Liver (tissue), 9 donors: ENCODE measurements around the gene FMO4. TPM values are rescaled to one million over a fixed set of nuclear protein-coding genes. Genes with fewer than 3 reads are reported as not detected.
A peak's percentile ranks its signal among the peaks of the same experiment; 100 is the strongest.
"Not testable (repeated sequence)": the region's sequence is repeated elsewhere in the genome, so short reads cannot be mapped to it uniquely, and the experiment has no call there.

Experiments used
- DNase-seq: peaks from one replicate; pipeline ENCODE4 v3.0.0-alpha.2; 2017; ENCODE audit warnings: low spot score
- H3K27ac ChIP-seq, 2 donors: one replicate each; pipeline ENCODE4 v1.7.0; 2013; ENCODE audit warnings: inconsistent platforms in 2 of 2, low read length in 2 of 2, control low read depth in 1 of 2, low read depth in 1 of 2, mild to moderate bottlenecking in 1 of 2
- H3K27me3 ChIP-seq, 4 donors: one replicate each; pipeline versions ENCODE4 v1.6.1 to v1.7.0; 2013; ENCODE audit warnings: low read length in 3 of 4, inconsistent platforms in 1 of 4, mild to moderate bottlenecking in 1 of 4, moderate library complexity in 1 of 4; ENCODE audit not compliant: control insufficient read depth in 4 of 4, insufficient read depth in 4 of 4
- H3K36me3 ChIP-seq, 4 donors: one replicate each; pipeline versions ENCODE4 v1.6.1 to v1.7.0; 2013; ENCODE audit warnings: low read length in 3 of 4, mild to moderate bottlenecking in 3 of 4, low read depth in 1 of 4, moderate library complexity in 1 of 4; ENCODE audit not compliant: control insufficient read depth in 4 of 4, insufficient read depth in 3 of 4
- H3K4me1 ChIP-seq, 4 donors: one replicate each; pipeline versions ENCODE4 v1.6.1 to v1.7.0; 2013; ENCODE audit warnings: low read length in 3 of 4, mild to moderate bottlenecking in 3 of 4, moderate library complexity in 1 of 4; ENCODE audit not compliant: control insufficient read depth in 4 of 4, insufficient read depth in 4 of 4
- H3K4me3 ChIP-seq, 3 donors: one replicate each; pipeline versions ENCODE4 v1.6.1 to v1.7.0; 2013; ENCODE audit warnings: low read length in 3 of 3, control low read depth in 1 of 3, low read depth in 1 of 3, mild to moderate bottlenecking in 1 of 3
- H3K9ac ChIP-seq, 2 donors: one replicate each; pipeline ENCODE4 v1.7.0; 2013; ENCODE audit warnings: low read length in 2 of 2, mild to moderate bottlenecking in 2 of 2, moderate library complexity in 2 of 2, control low read depth in 1 of 2, low read depth in 1 of 2
- H3K9me3 ChIP-seq, 4 donors: one replicate each; pipeline versions ENCODE4 v1.6.1 to v1.7.0; 2013; ENCODE audit warnings: low read length in 3 of 4; ENCODE audit not compliant: control insufficient read depth in 4 of 4
- CTCF ChIP-seq: fragments of 150-350 bp; IDR thresholded peaks from 2 replicates; pipeline ENCODE4 v1.5.1; 2017; ENCODE audit warnings: improper control_type of control experiment, low read depth, low read length; ENCODE audit not compliant: missing input control
- EGR1 ChIP-seq, 2 donors: IDR thresholded peaks; 2 replicates each; pipeline ENCODE4 v1.6.1; 2016 to 2018; ENCODE audit warnings: antibody characterized with exemption in 2 of 2, low read depth in 2 of 2
- FOXA1 ChIP-seq: IDR thresholded peaks from 2 replicates; pipeline ENCODE4 v1.6.1; 2016; ENCODE audit warnings: antibody characterized with exemption
- GABPA ChIP-seq, 2 donors: IDR thresholded peaks in 1 of 2; conservative IDR thresholded peaks in 1 of 2; 2 replicates each; pipeline ENCODE4 v1.6.1; 2016; ENCODE audit warnings: antibody characterized with exemption in 2 of 2, mild to moderate bottlenecking in 1 of 2, moderate library complexity in 1 of 2
- HNF4A ChIP-seq, 2 donors: conservative IDR thresholded peaks; 2 replicates each; pipeline ENCODE4 v1.6.1; 2016; ENCODE audit warnings: antibody characterized with exemption in 2 of 2, mild to moderate bottlenecking in 2 of 2
- RAD21 ChIP-seq, 2 donors: IDR thresholded peaks; 2 replicates each; pipeline ENCODE4 v1.6.1; 2016; ENCODE audit warnings: antibody characterized with exemption in 2 of 2, mild to moderate bottlenecking in 2 of 2
- REST ChIP-seq: IDR thresholded peaks from 2 replicates; pipeline ENCODE4 v1.6.1; 2016; ENCODE audit warnings: antibody characterized with exemption, mild to moderate bottlenecking
- RXRA ChIP-seq, 2 donors: IDR thresholded peaks; 2 replicates each; pipeline ENCODE4 v1.6.1; 2017 to 2018; ENCODE audit warnings: antibody characterized with exemption in 2 of 2, mild to moderate bottlenecking in 1 of 2
- SP1 ChIP-seq: IDR thresholded peaks from 2 replicates; pipeline ENCODE4 v1.6.1; 2018; ENCODE audit warnings: antibody characterized with exemption, mild to moderate bottlenecking
- YY1 ChIP-seq: IDR thresholded peaks from 2 replicates; pipeline ENCODE4 v1.6.1; 2016; ENCODE audit warnings: antibody characterized with exemption, mild to moderate bottlenecking
- WGBS: extraction: QIAGEN DNeasy Blood & Tissue Kit; methylation state at CpG from one replicate; pipeline ENCODE4 v1.1.7; 2013; 5-methylcytosine and 5-hydroxymethylcytosine counted together
- polyA plus RNA-seq, 2 donors: library from polyadenylated mRNA; stranded (reverse) in 1 of 2; unstranded in 1 of 2; fragments of 200-250 nt in 1 of 2; fragments of >200 nt in 1 of 2; fragmentation: Nextera tagmentation in 1 of 2; extraction: Ambion mirVana in 1 of 2; gene quantifications; one replicate each; pipeline versions ENCODE4 v1.2.1 to v1.2.3, GENCODE V29; 2013 to 2015
- total RNA-seq, 2 donors: library from RNA; depleted of rRNA; stranded (reverse); fragments of >200 nt; gene quantifications; one replicate each; pipeline ENCODE4 v1.2.3, GENCODE V29; 2014
- donor health status: healthy.
- donor health status: healthy.
- donor health status: healthy.
- donor health status: healthy.
- donor health status: healthy.

FMO4 gene
- total and polyA plus RNA-seq, 4 donors: 7.2 to 26.9 (median 9.3) TPM

GRCh38 chr1:171357179-171357578 lies 43.2 kb downstream of the FMO4 start:
- Histone ChIP-seq H3K4me1 (peaks cover 7 to 19% (median 9%) of the 10 kb centered on the region in 4 donors), H3K27ac (no peak overlapping the region), H3K9me3 (no peaks in the 10 kb centered on the region), H3K27me3 (no peaks in the 10 kb centered on the region), H3K36me3 (no peaks in the 10 kb centered on the region), H3K9ac (no peak overlapping the region), H3K4me3 (no peak overlapping the region)
- WGBS: 66% methylated on average over 4 of the region's 4 CpGs
- no peak for TF ChIP-seq GABPA (IDR thresholded peaks at IDR 0.05 in 1 of 2, conservative IDR thresholded peaks at IDR 0.05 in 1 of 2)
- TF ChIP-seq FOXA1: no peak
- no peak for TF ChIP-seq RAD21 (IDR thresholded peaks at IDR 0.05)
- no peak for TF ChIP-seq CTCF
- TF ChIP-seq SP1: no peak
- no peak for TF ChIP-seq YY1
- TF ChIP-seq EGR1 (IDR thresholded peaks at IDR 0.05; ENCODE audit: low read depth in 2 of 2): no peak
- TF ChIP-seq HNF4A (conservative IDR thresholded peaks at IDR 0.05): no peak
- DNase-seq: no peak

GRCh38 chr1:171359355-171359648 lies 45.3 kb downstream of the FMO4 start:
- not testable (repeated sequence) for H3K9ac ChIP-seq, H3K36me3 ChIP-seq, H3K27me3 ChIP-seq, DNase-seq, H3K9me3 ChIP-seq, H3K27ac ChIP-seq, H3K4me3 ChIP-seq
- 88% methylated on average over 7 of the region's 7 CpGs for WGBS
- peaks cover 3 to 14% (median 5%) of the 10 kb centered on the region in 4 donors for H3K4me1 ChIP-seq

GRCh38 chr1:171359731-171360527 lies 45.9 kb downstream of the FMO4 start:
- DNase-seq, H3K9ac ChIP-seq, H3K27me3 ChIP-seq, H3K4me3 ChIP-seq, H3K36me3 ChIP-seq, H3K9me3 ChIP-seq, H3K27ac ChIP-seq: not testable (repeated sequence)
- peaks cover 3 to 14% (median 5%) of the 10 kb centered on the region in 4 donors for H3K4me1 ChIP-seq
- peak; percentile 22 to 36 for TF ChIP-seq HNF4A (conservative IDR thresholded peaks at IDR 0.05)
- peak; percentile 40 for TF ChIP-seq REST
- TF ChIP-seq RXRA (IDR thresholded peaks at IDR 0.05): peak; percentile 15 to 26
- peak; percentile 80 to 88 for TF ChIP-seq RAD21 (IDR thresholded peaks at IDR 0.05)
- TF ChIP-seq CTCF: peak; percentile 53
- 66% methylated on average over 9 of the region's 9 CpGs for WGBS
